K562 (cell line): Measurements from ENCODE around the gene CHRM4.

Source experiments
- FOXM1 ChIP-seq, 2 experiments: fragments of 450-650 bp in 1 of 2; sonication (generic) in 1 of 2; formaldehyde crosslinking in 1 of 2; IDR thresholded peaks; 2 replicates each; pipeline versions ENCODE4 v1.6.1 to v1.9.0; 2017 to 2022; ENCODE audit warnings: low read depth in 2 of 2, mild to moderate bottlenecking in 2 of 2, missing genetic modification reagents in 1 of 2, moderate library complexity in 1 of 2
- HDAC2 ChIP-seq: fragments of 450-650 bp; IDR thresholded peaks from 2 replicates; pipeline ENCODE4 v1.6.1; 2016; ENCODE audit warnings: mild to moderate bottlenecking
- TCF7L2 ChIP-seq: fragments of 150-350 bp; IDR thresholded peaks from 2 replicates; pipeline ENCODE4 v1.6.1; 2016; ENCODE audit warnings: low read depth, mild to moderate bottlenecking, low read length, moderate library complexity

DNA sequence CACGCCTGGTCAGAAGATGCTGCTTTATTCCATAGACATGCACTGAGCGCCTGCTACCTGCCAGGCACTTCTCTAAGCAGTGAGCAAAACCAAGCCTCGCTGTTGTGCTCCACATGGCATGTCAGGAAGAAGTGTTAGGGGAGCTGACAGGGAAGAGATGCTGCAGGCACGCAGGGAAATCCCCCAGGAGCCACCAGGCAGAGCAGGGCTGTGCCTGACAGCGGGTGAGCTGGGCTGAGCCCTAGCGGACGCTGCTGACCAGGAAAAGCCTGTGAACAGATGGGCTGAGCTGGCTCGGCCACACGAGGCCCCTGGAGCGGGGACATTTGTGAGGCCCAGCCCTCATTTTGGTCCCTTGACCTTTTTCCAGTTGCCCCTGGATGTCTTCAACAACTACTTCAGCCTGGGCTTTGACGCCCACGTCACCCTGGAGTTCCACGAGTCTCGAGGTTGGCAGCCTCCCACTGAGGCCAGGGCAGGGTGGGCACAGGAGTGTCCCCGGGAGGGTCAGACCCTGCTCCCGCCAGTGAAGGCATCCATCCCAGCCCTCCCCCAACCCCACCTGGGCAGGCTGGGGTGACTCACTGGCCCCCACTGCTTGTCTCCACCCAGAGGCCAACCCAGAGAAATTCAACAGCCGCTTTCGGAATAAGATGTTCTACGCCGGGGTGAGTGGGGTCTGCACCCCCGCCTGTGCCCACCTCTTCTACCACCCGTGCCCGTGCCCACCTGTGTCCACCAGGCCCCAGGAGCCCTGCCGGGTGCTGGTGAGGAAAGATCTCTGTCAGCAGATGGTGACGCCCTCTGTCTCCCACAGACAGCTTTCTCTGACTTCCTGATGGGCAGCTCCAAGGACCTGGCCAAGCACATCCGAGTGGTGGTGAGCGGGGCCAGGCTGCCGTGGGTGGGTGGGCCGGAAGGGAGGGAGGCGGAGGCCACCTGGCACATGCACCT lies 17.5 kb downstream of the CHRM4 start:
- TF ChIP-seq HDAC2: no peak
- no peak for TF ChIP-seq TCF7L2
- no peak for TF ChIP-seq FOXM1 (IDR thresholded peaks at IDR 0.05; ENCODE audit: low read depth)
- TF ChIP-seq FOXM1 (CRISPR knock-in tag; IDR thresholded peaks at IDR 0.05; ENCODE audit: low read depth): no peak
